NCI-H82 treated with DMSO at 0.1 percent for 48 hours (cell line): Measurements from ENCODE around the gene PHACTR2.
"Not testable (repeated sequence)": the region's sequence is repeated elsewhere in the genome, so short reads cannot be mapped to it uniquely, and the experiment has no call there.

Experiments used
- DNase-seq: peaks from one replicate; lab custom pipeline; 2025; ENCODE audit not compliant: unreplicated experiment; lab: John Stamatoyannopoulos, UW

PHACTR2 gene

DNA sequence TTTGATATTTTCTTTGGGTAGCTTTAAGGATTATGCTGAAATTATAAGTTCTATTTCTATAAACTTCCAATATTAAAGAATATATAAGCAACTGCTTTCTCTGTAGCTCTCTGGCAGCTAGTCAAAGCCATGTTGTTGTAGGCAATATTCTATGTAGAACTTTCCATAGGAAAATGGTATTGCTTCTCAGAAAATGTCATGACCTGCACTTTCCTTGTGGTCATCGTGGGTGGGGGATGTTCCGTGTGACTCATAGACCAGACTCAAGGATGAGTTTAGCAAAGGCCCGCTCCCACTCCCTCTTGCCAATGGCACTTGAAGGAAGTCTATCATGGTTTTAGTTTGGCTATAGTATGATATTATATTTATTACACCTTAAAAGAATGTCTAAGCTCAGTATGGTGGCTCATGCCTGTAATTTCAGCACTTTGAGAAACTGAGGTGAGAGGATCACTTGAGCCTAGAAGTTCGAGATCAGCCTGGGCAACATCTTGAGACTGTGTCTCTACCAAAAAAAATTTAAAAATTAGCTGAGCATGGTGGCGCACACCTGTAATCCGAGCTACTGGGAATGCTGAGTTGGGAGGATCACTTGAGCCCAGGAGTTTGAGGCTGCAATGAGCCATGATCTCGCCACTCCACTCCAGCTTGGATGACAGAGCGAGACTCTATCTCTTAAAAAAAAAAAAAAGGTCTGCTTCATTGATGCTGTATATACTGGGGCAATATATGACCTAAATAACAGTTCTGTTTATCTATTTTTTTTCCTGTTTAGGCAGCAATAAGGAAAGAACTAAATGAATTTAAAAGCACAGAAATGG lies 128.7 kb downstream of the PHACTR2 start:
- DNase-seq = no peak

- no peak for DNase-seq
Measured at GRCh38 chr6:143807103-143807772, 129.5 kb downstream of the PHACTR2 start.

DNA sequence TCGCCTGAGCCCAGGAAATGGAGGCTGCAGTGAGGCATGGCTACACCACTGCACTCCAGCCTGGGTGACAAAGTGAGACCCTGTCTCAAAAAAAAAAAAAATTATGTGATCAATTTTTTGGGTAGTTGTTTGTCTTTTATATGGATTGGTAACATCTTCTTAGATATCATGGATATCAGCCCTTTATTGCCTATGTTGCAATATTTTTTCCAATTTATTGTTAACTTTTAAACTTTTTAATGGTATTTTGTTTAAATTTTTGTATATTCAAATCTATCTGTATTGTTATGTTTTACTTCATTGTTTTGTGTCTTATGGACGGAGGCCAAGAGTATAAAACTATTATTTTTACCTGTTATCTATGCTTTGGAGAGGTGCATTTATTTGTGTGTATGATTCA lies 133.0 kb downstream of the PHACTR2 start:
- DNase-seq = no peak

- DNase-seq = no peak
Measured at GRCh38 chr6:143811501-143812157, 133.9 kb downstream of the PHACTR2 start.

DNA sequence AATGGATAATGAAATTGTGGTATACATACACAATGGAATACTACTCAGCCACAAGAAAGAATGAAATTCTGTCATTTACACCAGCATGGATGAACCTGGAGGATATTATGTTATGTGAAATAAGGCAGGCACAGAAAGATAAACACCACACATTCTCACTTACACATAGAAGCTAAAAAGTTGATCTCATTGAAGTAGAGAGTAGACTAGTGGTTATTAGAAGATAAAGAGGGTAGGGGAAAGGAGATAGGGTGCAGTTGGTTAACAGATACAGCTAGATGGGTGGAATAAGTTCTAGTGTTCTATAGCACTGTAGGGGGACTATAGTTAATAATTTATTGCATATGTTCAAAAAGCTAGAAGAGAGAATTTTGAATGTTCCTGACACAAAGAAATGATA lies 139.9 kb downstream of the PHACTR2 start:
- DNase-seq = no peak

DNA sequence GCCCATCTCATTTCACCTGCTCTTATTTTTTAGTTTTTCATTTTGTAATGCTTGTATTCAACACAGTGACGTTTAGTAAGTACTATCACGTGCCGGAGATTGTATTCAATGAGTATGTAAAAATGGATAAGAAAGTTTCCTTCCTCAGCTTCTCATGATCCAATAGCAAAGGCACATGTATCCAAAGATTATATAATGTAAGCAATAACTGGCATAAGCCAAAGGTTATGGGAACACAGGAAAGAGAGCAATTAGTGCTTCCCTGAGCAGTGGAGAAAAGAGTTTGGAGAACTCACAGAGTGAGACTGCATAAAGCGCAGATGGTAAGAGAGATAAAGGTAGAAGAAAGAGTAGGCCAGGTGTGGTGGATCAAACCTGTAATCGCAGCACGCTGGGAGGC lies 143.6 kb downstream of the PHACTR2 start:
- no peak for DNase-seq

- no peak for DNase-seq
Measured at GRCh38 chr6:143822584-143823024, 144.8 kb downstream of the PHACTR2 start.

GRCh38 chr6:143823548-143823947 lies 145.8 kb downstream of the PHACTR2 start:
- DNase-seq = no peak

DNA sequence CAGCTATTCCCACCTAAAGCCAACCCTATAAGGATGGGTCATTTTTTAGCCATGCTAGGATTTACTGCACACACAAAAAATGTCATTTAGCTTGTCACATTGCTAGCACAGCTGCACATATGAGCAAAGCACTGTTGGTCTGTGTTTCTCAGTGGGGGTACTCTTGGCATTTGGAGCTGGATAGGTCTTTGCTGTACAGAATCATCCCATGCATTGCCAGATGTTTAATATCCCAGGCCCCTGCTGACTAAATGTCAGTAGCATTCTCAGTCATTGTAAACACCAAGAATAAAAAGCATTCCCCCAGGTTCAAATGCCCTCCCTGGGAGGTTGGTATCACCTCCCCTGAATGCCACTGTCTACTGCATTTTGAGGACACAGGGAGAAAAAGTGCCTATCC lies 150.8 kb downstream of the PHACTR2 start:
- DNase-seq = no peak

DNA sequence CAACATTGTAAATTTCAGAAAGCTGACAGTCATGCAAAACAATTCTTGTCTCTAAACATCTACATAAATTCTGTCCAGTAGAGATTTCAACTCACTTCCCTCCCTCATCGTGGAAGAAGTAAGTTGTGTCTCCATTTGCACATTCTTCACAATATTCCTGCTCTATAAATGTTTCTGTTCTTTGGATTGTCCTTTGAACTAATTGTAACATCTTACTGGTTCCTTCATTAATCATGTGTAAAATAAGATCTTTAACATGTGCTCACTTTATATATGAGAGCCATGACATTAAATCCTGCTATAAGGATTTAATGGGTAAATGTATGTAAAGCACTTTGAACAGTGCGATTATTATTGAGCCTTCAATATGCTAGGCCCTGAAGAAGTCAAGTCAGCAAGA lies 158.4 kb downstream of the PHACTR2 start:
- no peak for DNase-seq

- no peak for DNase-seq
Measured at GRCh38 chr6:143838395-143838794, 160.6 kb downstream of the PHACTR2 start.

DNA sequence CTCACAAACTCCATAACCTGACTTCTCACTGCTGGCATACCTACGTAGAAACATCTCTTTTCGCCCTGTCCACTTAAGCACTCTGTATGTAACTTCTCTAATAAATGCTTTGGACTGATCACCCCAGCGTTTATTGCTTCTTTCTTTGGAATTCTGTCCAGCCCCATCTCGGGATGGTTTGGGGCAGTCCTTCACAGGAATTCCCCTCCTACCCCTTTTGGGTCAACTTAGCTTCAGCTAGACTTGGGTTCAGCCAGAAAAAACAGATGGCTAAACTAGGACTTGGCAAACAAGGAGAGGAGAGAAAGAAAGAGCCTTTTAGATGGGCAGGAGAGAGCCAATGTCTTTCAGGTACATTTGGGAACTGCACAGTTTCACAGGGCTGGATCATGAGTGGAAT lies 161.4 kb downstream of the PHACTR2 start:
- DNase-seq = no peak

DNA sequence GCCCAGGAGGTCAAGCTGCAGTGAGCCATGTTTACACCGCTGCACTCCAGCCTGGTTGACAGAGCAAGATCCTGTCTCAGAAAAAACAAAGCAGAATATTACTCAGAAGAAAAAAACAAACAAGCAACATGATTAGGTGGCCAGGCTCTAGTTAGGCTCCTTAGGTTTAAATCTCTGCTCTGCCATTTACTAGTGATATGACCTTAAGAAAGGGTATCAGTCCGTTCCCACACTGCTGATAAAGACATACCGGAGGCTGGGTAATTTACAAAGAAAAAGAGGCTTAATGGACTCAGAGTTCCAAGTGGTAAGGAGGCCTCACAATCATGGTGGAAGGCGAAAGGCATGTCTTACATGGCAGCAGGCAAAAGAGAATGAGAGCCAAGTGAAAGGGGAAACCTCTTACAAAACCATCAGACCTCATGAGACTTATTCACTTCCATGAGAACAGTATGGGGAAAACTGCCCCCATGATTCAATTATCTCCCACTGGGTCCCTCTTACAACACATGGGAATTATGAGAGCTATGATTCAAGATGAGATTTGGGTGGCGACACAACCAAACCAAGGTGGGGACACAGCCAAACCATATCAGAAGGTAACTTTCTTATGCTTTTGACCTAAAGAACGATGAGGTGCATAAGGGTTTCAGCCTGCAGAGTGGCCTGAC lies 163.0 kb downstream of the PHACTR2 start:
- DNase-seq = no peak

- no peak for DNase-seq
Measured at GRCh38 chr6:143842461-143842901, 164.7 kb downstream of the PHACTR2 start.

DNA sequence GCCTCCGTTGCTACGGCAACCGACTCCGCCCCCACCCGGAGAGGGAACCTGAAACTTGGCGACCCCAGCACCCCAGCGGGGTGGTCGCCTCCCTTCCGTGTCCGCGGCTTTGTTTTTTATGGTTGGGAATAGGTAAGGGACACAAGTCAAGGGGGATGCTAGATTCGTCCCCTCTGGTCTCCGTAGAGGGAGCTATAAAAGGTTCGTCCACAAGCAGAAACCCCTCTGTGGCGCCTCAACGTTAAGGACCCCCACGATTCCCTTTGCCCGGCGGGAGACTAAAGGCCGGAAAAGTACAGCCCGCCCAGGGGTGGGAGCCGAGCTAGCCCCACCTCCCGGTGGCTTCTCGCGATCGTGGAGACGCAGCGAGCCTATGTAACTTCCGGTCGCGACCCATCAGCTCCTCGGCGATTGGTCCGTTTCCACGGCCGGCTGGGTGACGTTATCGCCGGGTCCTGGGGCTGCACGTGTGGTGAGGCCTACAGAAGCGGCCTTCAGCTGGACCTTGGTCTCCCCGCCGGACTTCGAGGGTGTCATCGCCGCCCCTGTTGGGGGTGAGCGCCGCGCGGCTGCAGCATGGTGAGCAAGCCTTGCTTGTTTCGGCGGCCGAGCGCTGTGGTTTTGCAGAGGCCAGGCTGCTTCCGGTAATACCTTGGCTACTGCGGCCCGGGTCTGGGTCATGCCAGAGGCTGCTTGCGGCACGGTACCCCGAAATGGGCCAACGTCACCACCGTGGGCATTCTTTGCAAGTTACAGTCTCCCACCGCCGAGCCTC lies 165.3 kb downstream of the PHACTR2 start, which contains the start of gene LTV1:
LTV1 (plus strand) TSS at position 437 of the 775 bp plus-strand sequence; CDS start at position 577, 140 bp downstream.
- peak; percentile 93 for DNase-seq

- no peak for DNase-seq
Measured at GRCh38 chr6:143843677-143843999, 165.9 kb downstream of the PHACTR2 start.

DNA sequence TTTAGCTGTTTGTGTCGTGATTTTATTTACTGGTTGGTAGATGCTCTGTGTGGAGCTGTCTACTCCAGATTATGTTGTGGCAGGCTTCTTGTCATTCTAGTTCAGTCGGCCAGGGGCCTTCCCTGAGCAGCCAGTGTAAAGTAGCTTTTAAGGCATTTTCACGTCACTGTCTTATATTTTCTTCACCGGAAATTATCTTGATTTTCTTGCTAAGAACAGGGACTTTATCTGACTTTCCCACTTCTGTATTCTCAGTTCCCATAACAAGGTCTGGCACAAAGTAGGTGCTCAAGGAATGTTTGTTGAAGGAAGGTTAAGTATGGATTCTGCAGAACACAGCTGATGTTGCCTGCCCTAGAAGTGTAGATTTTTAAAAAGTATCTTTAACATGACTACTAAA lies 166.2 kb downstream of the PHACTR2 start:
- no peak for DNase-seq

DNA sequence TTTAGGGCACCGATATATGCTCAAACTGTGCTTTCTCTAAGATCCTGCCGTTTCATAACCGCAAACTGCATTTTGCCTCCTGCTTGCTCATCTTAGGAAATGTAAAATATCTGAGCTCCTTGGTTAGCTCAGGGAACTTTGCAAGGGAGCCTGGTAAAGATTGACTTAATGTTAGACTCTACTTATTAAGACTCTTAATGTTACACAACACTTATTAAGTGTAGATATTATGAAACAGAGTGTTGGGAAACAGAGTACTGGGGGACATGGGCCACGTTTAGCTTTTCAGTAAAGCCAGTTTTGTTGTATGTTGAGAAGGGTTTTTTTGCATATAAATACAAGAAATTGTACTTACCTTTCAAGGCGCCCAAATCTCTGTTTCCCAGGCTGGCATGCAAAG lies 167.3 kb downstream of the PHACTR2 start:
- DNase-seq = no peak

DNA sequence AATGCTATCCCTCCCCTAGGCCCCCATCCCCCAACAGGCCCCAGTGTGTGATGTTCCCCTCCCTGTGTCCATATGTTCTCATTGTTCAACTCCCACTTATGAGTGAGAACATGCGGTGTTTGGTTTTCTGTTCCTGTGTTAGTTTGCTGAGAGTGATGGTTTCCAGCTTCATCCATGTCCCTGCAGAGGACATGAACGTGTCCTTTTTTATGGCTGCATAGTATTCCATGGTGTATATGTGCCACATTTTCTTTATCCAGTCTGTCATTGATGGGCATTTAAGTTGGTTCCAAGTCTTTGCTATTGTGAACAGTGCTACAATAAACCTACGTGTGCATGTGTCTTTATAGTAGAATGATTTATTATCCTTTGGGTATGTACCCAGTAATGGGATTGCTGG lies 173.9 kb downstream of the PHACTR2 start:
- not testable (repeated sequence) for DNase-seq

GRCh38 chr6:143855057-143855456 lies 177.3 kb downstream of the PHACTR2 start:
- DNase-seq = not testable (repeated sequence)

GRCh38 chr6:143856762-143857161 lies 179.0 kb downstream of the PHACTR2 start:
- not testable (repeated sequence) for DNase-seq
